HG02763 (cell line): ENCODE results near the gene ARPC5L.
"Not testable (repeated sequence)": the region's sequence is repeated elsewhere in the genome, so short reads cannot be mapped to it uniquely, and the experiment has no call there.

Source experiments
- ATAC-seq: cut with Tn5 transposase; IDR thresholded peaks from one replicate; pipeline ENCODE4 v1.9.1; 2021; ENCODE audit warnings: mild to moderate bottlenecking, moderate library complexity; ENCODE audit not compliant: unreplicated experiment

The ARPC5L gene

DNA sequence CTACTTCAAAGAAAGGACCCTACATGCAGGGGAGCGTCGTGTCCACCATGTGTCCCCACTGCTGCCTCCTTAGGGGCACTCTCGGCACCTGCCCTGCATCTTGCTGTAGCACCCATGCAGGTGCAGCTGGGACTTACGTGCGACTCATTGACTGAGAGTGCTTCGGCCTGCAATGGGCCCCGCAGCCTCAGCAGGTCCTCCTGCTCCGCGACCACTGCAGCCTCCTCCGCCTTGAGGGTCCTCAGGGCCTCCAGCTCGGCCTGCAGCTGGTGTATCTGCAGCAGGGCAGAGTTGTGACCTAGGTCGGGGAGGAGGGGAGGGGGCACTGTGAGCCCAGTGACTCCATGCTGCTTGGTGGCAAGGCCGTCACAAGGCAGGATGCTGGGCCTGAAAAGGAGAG, 27.1 kb downstream of the ARPC5L start:
- ATAC-seq, result no peak

DNA sequence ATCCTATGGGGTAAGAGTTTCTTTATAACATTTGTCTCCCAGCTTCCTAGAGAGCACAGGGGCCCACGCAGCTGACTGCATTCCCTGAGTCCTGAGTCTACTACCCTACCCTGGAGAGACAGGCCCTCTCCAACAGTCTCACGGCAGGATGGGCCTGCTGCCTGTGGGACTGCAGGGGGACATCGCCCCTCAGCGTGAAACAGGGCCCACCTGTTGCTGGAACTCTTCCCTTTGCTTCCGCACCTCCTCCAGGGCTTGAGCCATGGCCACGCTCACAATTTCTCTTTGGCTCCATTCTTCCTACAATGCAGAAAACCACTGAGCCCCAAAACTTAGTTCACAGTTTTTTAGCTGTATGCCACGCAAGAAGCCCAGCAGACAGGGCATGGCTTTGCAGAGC, 28.2 kb downstream of the ARPC5L start:
- ATAC-seq, result no peak

DNA sequence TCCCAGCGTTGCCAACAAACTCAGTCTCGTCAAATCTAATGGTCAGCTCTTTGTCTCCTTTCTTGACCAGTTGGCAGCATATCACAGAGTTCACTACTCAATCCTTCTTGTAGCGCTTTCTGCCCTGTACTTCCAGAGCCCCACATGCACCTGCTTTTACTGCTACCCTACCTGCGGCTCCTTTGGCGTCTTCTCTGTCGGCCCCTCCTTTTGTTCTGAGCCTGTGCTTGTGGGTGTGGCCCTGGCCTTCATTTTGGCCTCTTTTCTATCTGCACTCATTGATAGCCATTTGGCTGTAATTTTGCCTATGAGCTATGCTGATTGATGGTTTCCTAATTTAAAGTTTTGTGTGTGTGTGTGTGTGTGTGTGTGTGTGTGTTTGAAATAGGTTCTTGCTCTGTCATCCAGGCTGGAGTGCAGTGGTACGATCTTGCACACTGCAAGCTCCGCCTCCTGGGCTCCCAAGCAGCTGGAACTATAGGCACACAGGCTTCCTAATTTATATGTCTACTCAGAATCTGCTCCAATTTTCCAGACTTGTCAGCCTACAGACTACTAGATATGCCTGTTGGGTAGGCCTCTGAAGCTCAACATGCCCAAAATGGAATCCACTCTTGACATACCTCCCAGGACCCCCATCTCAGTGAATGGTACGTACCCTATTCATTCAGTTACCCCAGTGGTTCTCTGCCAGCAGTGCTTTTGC, 32.3 kb downstream of the ARPC5L start:
- no peak for ATAC-seq

DNA sequence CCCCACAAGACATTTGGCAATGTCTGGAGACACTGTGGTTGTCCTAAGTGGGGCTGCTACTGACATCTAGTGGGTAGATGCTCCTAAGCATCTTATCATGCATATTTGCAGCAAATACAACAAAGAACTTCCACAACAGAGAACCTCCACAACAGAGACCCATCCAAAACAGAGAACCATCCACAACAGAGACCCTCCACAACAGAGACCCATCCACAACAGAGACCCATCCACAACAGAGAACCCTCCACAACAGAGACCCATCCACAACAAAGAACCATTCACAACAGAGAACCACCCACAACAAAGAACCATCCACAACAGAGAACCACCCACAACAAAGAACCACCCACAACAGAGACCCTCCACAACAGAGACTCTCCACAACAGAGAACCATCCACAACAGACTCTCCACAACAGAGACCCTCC, 32.8 kb downstream of the ARPC5L start:
- ATAC-seq, result no peak

- no peak for ATAC-seq
Observed at GRCh38 chr9:124897570-124898460, 35.9 kb downstream of the ARPC5L start.

GRCh38 chr9:124899845-124900244, 37.9 kb downstream of the ARPC5L start:
- no peak for ATAC-seq

GRCh38 chr9:124906966-124907365, 45.0 kb downstream of the ARPC5L start:
- no peak for ATAC-seq

- ATAC-seq, result no peak
Observed at GRCh38 chr9:124908098-124908497, 46.2 kb downstream of the ARPC5L start.

DNA sequence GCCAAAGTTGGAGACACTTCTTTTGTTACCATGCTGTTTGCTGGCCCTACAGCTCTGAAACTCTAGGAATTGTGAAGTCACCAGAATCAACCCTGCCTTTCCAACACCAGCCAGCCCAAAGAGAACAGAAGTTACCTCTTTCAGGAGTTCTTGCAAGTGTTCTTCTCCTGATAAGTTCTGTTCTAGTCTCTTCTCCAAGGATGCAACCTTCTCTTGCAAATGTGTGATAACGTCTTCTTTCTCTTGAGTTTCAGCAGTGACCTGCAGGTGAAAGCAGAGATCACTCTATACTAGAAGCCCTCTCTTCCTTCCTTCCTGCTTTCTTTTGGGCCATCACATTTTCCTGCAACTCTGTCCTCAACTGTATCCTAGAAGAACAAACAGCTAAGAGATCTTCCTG, 49.8 kb downstream of the ARPC5L start:
- ATAC-seq, result no peak

- no peak for ATAC-seq
Observed at GRCh38 chr9:124913378-124913777, 51.4 kb downstream of the ARPC5L start.

GRCh38 chr9:124914753-124915405, 52.9 kb downstream of the ARPC5L start:
- ATAC-seq, result no peak

- ATAC-seq, result not testable (repeated sequence)
Observed at GRCh38 chr9:124920394-124920793, 58.5 kb downstream of the ARPC5L start.
